Fibroblast of pulmonary artery (primary cell): ENCODE results near the gene ANKRD33B.

Source experiments
- DNase-seq: peaks from one replicate; pipeline ENCODE4 v3.0.0-alpha.2; 2010; ENCODE audit warnings: low read depth
- H3K4me3 ChIP-seq: replicated peaks from 2 replicates; pipeline ENCODE4 v1.5.1; 2011; ENCODE audit warnings: low read depth, mild to moderate bottlenecking, control low read depth, low read length, moderate library complexity
- CTCF ChIP-seq: IDR thresholded peaks from 2 replicates; pipeline ENCODE4 v1.5.1; 2011; ENCODE audit warnings: mild to moderate bottlenecking, control low read depth, low read length, inconsistent platforms; ENCODE audit errors: missing control alignments

Gene ANKRD33B

GRCh38 chr5:10522224-10522611, 41.7 kb upstream of the ANKRD33B start:
- no peak for TF ChIP-seq CTCF
- no peak overlapping the region for H3K4me3 ChIP-seq
- DNase-seq = no peak

DNA sequence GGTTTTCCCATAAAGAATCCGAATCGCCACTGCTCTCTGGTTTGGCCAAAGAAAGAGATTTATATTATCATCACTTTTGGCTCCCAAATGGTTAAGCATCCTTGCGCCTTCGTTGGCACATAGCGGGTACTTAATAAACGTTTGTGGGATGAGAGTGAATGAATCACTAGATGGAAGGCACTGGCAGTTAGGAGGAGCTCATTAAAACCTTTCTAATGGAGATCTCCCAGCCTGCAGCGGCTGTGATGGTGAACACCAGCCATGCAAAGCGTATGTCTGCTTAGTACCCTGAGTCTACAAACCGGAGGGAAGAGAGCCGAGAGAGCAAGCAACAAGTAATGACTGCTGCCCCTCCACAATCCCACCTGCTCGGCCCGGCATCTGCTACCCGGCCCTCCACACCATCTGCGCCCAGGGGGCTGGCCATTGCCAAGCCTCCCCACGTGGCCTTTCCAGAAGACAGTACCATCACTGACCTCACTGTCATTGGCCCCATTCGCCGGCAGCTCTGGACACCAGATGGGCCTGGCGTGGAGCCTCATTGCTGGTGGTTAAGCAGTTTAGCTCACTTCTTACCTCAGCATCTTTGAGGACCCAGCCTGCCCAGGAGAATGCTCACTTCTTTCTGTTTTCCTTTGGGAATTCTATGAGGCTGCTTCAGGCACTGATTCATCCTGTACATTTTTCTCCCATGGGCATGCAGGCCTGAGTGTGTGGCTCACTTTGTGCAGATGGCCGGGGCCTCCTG, 39.3 kb upstream of the ANKRD33B start:
- no peak overlapping the region for H3K4me3 ChIP-seq
- DNase-seq = peak; percentile 50
- no peak for TF ChIP-seq CTCF

DNA sequence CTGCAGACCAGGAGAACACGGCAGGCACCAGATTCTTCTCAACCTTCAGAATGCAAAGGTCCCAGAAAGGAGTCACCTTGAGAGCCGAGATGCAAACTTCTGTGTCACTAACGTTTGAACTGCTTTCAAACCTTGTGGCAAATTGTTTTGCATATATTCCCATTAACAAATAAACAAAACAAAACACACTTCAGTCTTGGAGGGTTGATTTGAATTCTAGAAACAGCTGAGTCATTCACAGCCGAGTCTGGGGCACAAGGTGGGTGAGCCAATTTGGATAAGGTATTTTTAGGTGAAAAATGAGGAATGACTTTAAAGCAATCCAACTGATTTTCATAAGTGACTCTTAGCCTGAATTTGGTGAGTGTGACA, 38.8 kb upstream of the ANKRD33B start:
- H3K4me3 ChIP-seq = no peak overlapping the region
- no peak for DNase-seq
- no peak for TF ChIP-seq CTCF

DNA sequence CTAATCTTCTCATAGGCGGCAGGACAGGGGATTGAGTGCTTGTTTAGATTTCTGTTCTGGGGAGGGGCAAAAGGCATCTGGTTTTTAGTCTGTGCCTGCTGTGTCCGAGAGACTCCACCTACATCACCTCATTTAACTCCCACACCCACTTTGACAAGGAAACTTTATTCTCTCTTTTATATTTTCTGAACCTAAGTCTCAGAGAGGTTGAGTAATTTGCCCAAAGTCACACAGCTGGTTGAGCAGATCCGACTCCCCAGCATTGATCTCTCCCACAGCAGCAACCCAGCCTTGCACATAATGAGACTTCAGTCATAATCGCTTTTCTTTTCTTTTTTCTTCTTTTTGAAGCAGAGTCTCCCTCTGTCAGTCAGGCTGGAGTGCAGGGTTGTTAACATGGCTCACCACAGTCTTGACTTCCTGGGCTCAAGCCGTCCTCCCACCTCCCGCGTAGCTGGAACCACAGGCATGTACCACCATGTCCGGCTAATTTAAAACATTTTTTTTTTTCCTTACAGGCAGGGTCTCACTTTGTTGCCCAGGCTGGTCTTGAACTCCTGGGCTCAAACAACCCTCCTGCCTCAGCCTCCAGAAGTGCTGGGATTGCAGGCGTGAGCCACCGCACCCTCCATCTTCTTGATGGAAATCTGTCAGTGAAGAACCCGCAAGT, 36.5 kb upstream of the ANKRD33B start:
- TF ChIP-seq CTCF = no peak
- peak; percentile 24 for DNase-seq
- no peak overlapping the region for H3K4me3 ChIP-seq

- H3K4me3 ChIP-seq = no peak overlapping the region
- no peak for TF ChIP-seq CTCF
- DNase-seq = no peak
Observed at GRCh38 chr5:10528056-10528816, 35.6 kb upstream of the ANKRD33B start.

- TF ChIP-seq CTCF = no peak
- DNase-seq = no peak
- no peak overlapping the region for H3K4me3 ChIP-seq
Observed at GRCh38 chr5:10528827-10529226, 35.0 kb upstream of the ANKRD33B start.
